ENCODE results near the gene MYOF. TPM values are rescaled to one million over a fixed set of nuclear protein-coding genes. Genes with fewer than 3 reads are reported as not detected.

Gene MYOF
- total RNA-seq, 4 donors from 2014 or later: 44.6 to 113 (median 74.5) TPM

DNA sequence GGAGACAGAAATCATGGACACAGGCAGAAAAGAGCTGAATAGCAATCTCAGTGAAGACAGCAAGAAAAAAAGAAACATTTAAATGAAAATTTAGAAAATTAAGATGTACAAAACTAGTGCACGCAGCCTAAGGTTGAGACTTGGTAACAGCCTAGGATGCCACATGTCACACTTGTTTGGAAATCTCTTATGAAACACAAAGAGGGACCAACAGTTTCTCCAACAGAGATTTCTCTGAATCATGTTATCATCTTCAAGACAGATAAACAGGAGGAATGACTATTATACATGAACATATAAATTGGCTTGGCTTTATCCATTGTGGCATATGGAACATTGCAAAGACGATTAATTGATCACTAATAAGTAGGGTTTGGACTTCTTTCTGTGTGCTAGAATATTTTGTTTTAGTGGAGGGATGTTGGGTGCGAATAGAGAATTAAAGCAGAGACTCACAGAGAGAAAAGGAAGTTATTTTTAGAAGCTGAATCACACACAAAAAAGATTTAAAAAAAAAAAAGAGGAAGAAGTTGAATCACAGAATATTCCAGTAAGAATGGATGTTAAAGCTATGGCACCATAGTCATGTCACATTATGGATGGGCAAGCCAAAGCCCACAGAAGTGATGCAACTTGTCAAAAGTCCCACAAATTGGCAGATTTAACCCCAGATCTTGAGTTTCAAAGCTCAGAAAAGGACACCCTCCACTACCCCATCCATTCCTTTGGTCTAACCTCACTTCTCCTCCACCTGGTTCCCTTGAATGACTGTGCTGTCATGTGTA is 91.6 kb downstream of the MYOF start:
- no peak for ATAC-seq (ENCODE audit: low FRiP score)
- TF ChIP-seq, protein P1, sequence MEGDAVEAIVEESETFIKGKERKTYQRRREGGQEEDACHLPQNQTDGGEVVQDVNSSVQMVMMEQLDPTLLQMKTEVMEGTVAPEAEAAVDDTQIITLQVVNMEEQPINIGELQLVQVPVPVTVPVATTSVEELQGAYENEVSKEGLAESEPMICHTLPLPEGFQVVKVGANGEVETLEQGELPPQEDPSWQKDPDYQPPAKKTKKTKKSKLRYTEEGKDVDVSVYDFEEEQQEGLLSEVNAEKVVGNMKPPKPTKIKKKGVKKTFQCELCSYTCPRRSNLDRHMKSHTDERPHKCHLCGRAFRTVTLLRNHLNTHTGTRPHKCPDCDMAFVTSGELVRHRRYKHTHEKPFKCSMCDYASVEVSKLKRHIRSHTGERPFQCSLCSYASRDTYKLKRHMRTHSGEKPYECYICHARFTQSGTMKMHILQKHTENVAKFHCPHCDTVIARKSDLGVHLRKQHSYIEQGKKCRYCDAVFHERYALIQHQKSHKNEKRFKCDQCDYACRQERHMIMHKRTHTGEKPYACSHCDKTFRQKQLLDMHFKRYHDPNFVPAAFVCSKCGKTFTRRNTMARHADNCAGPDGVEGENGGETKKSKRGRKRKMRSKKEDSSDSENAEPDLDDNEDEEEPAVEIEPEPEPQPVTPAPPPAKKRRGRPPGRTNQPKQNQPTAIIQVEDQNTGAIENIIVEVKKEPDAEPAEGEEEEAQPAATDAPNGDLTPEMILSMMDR (IDR thresholded peaks at IDR 0.05): no peak
- DNase-seq (ENCODE audit: low spot score): no peak

DNA sequence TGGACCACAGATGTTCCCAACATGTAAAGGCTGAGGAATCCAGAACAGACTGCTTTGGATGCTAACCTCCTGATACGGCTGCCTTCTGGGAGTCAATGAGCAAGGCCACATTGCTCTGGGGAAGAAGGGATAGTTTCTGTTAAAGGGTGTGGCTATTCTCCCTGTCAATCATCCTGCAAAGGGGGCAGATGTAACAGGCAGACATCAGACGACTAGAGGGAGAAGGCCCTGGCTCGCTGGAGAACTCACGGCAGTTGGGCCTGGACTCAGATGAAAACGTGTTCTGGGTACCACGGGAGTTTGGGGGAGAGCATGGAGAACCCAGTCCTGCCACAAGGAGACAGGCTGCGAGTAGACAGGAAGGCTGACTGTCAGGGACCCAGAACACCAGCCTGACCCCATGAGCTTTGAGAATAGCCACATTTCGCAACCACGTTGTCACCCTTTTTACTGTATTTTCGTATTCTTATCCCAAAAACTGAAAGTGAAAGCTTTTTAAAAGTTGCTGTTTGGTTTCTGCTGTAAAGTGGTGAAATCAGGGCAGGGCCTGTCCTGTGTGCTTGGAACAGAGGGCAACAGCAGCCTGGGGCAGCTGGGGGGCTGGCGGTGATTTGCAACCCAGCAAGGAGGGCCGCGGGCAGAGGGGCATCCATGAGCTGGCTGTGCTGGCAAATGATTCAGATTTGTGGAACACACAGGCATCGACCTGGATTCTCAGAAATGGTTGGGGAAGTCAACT is 95.3 kb downstream of the MYOF start:
- ATAC-seq (ENCODE audit: low FRiP score): peak; percentile 27
- TF ChIP-seq, protein P1 (IDR thresholded peaks at IDR 0.05): no peak
- DNase-seq (ENCODE audit: low spot score): no peak

DNA sequence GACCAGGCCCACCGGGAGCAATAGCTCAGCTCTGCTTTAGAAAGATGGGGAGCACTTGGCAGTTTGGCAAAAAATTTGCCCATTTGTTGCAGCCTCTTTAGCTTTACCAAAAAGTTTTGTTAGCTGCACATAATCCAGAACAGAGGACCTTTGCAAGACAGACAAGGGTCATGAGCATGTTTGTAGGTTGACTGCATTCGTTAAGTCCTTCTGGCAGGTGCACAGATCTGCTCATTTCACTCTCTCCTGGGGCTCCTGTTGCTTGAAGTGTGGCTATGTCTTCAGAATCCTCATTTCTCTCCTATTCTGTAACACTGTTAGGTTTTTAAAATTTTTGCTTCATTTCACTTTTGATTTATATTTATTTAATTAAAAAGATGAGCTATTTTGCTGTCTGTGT is 96.8 kb downstream of the MYOF start:
- no peak for ATAC-seq (ENCODE audit: low FRiP score)
- no peak for DNase-seq (ENCODE audit: low spot score)
- TF ChIP-seq, protein P1 (IDR thresholded peaks at IDR 0.05): no peak

DNA sequence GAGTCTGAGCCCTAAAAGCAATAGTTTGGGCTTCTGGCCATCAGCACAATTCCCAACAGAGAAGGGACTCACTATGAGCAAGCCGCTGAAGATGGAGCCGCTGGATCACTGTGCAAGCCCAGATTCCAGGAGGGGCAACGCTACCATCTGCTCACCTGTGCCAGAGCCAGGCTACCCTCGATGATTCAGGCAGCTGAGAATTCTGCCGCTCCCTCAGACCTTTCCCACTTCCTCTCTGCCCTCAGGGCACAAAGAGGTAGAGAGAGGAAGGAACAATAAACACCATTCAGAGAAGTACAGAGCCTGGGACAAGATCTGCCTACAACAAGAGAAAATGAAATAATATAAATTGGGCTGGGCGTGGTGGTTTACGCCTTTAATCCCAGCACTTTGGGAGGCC is 98.1 kb downstream of the MYOF start:
- DNase-seq (ENCODE audit: low spot score): no peak

DNA sequence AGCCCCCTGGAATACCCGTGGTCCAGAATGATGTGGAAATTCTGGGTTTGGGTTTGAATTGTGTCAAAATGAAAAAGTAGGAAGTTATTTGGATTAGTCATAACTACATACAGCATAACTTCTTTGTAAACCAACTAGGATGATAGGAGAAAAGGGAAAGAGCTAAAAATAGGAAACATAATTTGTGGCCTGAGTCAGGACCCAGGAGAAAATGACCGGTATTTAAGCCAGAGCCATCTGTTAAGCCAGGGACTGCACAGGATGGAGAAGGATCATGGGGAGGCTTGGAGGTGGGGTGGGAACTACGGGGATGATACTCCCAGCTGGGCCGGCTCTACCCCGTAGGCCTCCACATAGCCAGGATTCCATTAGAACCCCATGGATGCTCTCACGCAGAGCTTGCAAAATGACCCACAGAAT is 98.6 kb downstream of the MYOF start:
- DNase-seq (ENCODE audit: low spot score) (no peak), ATAC-seq (ENCODE audit: low FRiP score) (no peak)
- TF ChIP-seq, protein P1 (IDR thresholded peaks at IDR 0.05): no peak

More for the DNA sequence above, 98.1 kb downstream of the MYOF start:
- ATAC-seq (ENCODE audit: low FRiP score): no peak
- TF ChIP-seq, protein P1 (IDR thresholded peaks at IDR 0.05): no peak

DNA sequence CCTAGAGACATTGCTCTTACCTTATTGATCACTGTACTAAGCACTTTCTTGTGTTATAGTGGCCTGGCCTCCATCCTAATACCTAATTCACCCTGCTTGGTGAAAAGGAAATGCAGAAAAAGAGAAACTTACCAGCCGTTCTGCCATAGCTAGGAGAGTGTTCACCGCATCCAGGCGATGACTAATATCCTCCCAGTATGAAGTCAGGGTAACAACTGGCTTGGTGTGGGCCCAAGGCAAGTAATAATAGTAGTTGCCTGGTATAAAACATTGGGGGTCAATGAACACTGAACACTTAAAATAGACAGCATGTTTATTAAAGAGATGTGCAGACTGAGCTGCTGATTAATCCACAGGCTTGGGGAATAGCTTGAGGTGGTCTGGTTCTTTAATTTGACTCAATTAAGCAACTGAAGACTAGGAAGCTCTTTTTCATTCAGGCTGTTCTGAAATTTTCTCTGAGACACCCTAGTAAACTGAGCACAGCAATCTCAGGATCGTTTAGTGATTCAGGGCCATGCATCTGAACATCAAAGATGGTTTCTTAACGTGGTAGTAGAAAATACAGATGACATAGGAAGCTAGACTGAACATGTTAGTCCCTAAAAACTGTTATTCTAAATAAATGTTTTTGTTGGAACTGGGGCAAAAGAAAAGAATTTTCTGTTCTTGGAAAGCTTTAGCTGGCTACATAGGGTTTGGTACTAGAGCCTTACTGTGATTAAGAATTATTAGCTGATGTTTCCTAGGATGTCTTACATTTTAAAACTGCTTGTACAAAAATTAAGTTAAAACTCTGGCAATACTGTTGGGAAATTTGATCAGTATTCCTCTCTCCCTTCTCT is 102.2 kb downstream of the MYOF start:
- DNase-seq (ENCODE audit: low spot score) (no peak), ATAC-seq (ENCODE audit: low FRiP score) (no peak)
- TF ChIP-seq, protein P1 (IDR thresholded peaks at IDR 0.05): no peak
